ENCODE measurements around the gene C1QTNF12.

- TF ChIP-seq EZH2 (IDR thresholded peaks at IDR 0.05; ENCODE audit: insufficient read depth, poor library complexity, severe bottlenecking), result no peak
- TF ChIP-seq EZH2phosphoT487 (IDR thresholded peaks at IDR 0.05; ENCODE audit: insufficient read depth, low read depth), result no peak
Measured at GRCh38 chr1:1292851-1293250, 46.3 kb upstream of the C1QTNF12 start.

All from GM23248 (cell line).